K562 (cell line): Measurements from ENCODE around the gene MLXIPL. TPM values are rescaled to one million over a fixed set of nuclear protein-coding genes. Genes with fewer than 3 reads are reported as not detected.

Source experiments
- ARID1B ChIP-seq: fragments of 450-650 bp; IDR thresholded peaks from 2 replicates; pipeline ENCODE4 v1.6.1; 2016; ENCODE audit warnings: antibody characterized with exemption, mild to moderate bottlenecking, inconsistent platforms
- ATF1 ChIP-seq, 2 experiments: fragments of 450-650 bp in 1 of 2; IDR thresholded peaks; 2 replicates each; pipeline ENCODE4 v1.6.1; 2016; ENCODE audit warnings: missing compliant biosample characterization in 1 of 2, missing genetic modification characterization in 1 of 2
- ATF7 ChIP-seq: fragments of 450-650 bp; IDR thresholded peaks from 2 replicates; pipeline ENCODE4 v1.7.1; 2014; ENCODE audit warnings: mild to moderate bottlenecking, moderate library complexity
- BMI1 ChIP-seq: fragments of 150-350 bp; IDR thresholded peaks from 2 replicates; pipeline ENCODE4 v1.6.1; 2014; ENCODE audit warnings: low read length
- BRD4 ChIP-seq: fragments of 200-600 bp; sonication (generic); IDR thresholded peaks from 2 replicates; pipeline ENCODE4 v1.6.1; 2017; ENCODE audit warnings: inconsistent platforms
- BRD9 ChIP-seq: fragments of 450-650 bp; IDR thresholded peaks from 2 replicates; pipeline ENCODE4 v1.6.1; 2018; ENCODE audit warnings: low read depth; ENCODE audit not compliant: partially characterized antibody
- FOXM1 ChIP-seq, 2 experiments: fragments of 450-650 bp in 1 of 2; sonication (generic) in 1 of 2; formaldehyde crosslinking in 1 of 2; IDR thresholded peaks; 2 replicates each; pipeline versions ENCODE4 v1.6.1 to v1.9.0; 2017 to 2022; ENCODE audit warnings: low read depth in 2 of 2, mild to moderate bottlenecking in 2 of 2, missing genetic modification reagents in 1 of 2, moderate library complexity in 1 of 2
- HDAC1 ChIP-seq, 2 experiments: fragments of 450-650 bp; IDR thresholded peaks; 2 replicates each; pipeline ENCODE4 v1.6.1; 2016 to 2017; ENCODE audit warnings: inconsistent platforms in 1 of 2, mild to moderate bottlenecking in 1 of 2, moderate library complexity in 1 of 2
- HMG20B ChIP-seq: fragments of 250-450 bp; sonication (Bioruptor Pico); IDR thresholded peaks from 2 replicates; pipeline ENCODE4 v1.5.0; 2021; ENCODE audit warnings: mild to moderate bottlenecking
- IFI16 ChIP-seq: fragments of 250-450 bp; sonication (Bioruptor Pico); IDR thresholded peaks from 2 replicates; pipeline ENCODE4 v2.1.2; 2022; ENCODE audit warnings: mild to moderate bottlenecking, inconsistent platforms
- JUN ChIP-seq, 2 experiments: sonication (generic) in 1 of 2; formaldehyde crosslinking in 1 of 2; IDR thresholded peaks; 2 replicates each; pipeline versions ENCODE4 v1.6.1 to v1.8.0; 2012 to 2022; ENCODE audit warnings: borderline replicate concordance in 2 of 2, mild to moderate bottlenecking in 2 of 2, improper control_type of control experiment in 1 of 2, low read depth in 1 of 2, low read length in 1 of 2, missing genetic modification reagents in 1 of 2
- KLF16 ChIP-seq: IDR thresholded peaks from 2 replicates; pipeline ENCODE4 v1.6.1; 2016; ENCODE audit warnings: antibody characterized with exemption
- MXI1 ChIP-seq: IDR thresholded peaks from 2 replicates; pipeline ENCODE4 v1.6.1; 2011; ENCODE audit warnings: low read depth, mild to moderate bottlenecking, improper control_type of control experiment, low read length
- PYGO2 ChIP-seq: fragments of 450-650 bp; IDR thresholded peaks from 2 replicates; pipeline ENCODE4 v1.6.1; 2016; ENCODE audit warnings: mild to moderate bottlenecking, missing genetic modification characterization, moderate library complexity, missing compliant biosample characterization
- RFX1 ChIP-seq: fragments of 450-650 bp; IDR thresholded peaks from 2 replicates; pipeline ENCODE4 v1.6.1; 2016; ENCODE audit warnings: mild to moderate bottlenecking, moderate library complexity
- SAFB2 ChIP-seq: fragments of 200-400 bp; formaldehyde crosslinking; IDR thresholded peaks from 2 replicates; pipeline ENCODE4 v1.6.1; 2018; ENCODE audit warnings: borderline replicate concordance, low read length, low read depth, moderate library complexity; ENCODE audit not compliant: severe bottlenecking
- SMARCB1 ChIP-seq: IDR thresholded peaks from 2 replicates; pipeline ENCODE4 v1.6.1; 2011; ENCODE audit warnings: improper control_type of control experiment, low read depth; ENCODE audit not compliant: insufficient read length
- SREBF1 ChIP-seq: fragments of 150-350 bp; IDR thresholded peaks from 2 replicates; pipeline ENCODE4 v1.6.1; 2014; ENCODE audit warnings: antibody characterized with exemption, low read depth, low read length, borderline replicate concordance
- SRF ChIP-seq, 2 experiments: fragments of 250-450, 450-650 bp in 1 of 2; sonication (Bioruptor Pico) in 1 of 2; sonication (generic) in 1 of 2; formaldehyde crosslinking; IDR thresholded peaks; 2 replicates each; pipeline versions ENCODE4 v1.5.0 to v1.5.1; 2020 to 2022; ENCODE audit warnings: mild to moderate bottlenecking in 1 of 2, missing genetic modification reagents in 1 of 2
- SRSF9 ChIP-seq: fragments of 200-400 bp; formaldehyde crosslinking; IDR thresholded peaks from 2 replicates; pipeline ENCODE4 v1.6.1; 2017; ENCODE audit warnings: low read depth, low read length, borderline replicate concordance
- XRCC5 ChIP-seq: fragments of 200-400 bp; formaldehyde crosslinking; IDR thresholded peaks from 2 replicates; pipeline ENCODE4 v1.6.1; 2017; ENCODE audit warnings: low read depth, mild to moderate bottlenecking, low read length
- ZNF140 ChIP-seq: fragments of 250-450 bp; sonication (Bioruptor Pico); IDR thresholded peaks from 2 replicates; pipeline ENCODE4 v1.8.0; 2021; ENCODE audit warnings: moderate library complexity, mild to moderate bottlenecking, inconsistent platforms
- ZNF253 ChIP-seq: fragments of 250-450 bp; sonication (Bioruptor Pico); conservative IDR thresholded peaks from 2 replicates; pipeline ENCODE4 v1.6.1; 2021; ENCODE audit warnings: mild to moderate bottlenecking
- ZNF76 ChIP-seq: fragments of 250-450 bp; sonication (Bioruptor Pico); IDR thresholded peaks from 2 replicates; pipeline ENCODE4 v1.4.0; 2020; ENCODE audit warnings: mild to moderate bottlenecking, moderate library complexity, borderline replicate concordance
- polyA plus RNA-seq, 8 experiments: library from polyadenylated mRNA; depleted of rRNA in 4 of 8; stranded (reverse) in 5 of 8; unstranded in 3 of 8; fragments of >200 nt; fragmentation: Nextera tagmentation in 2 of 8; fragmentation: Illumina TruSeq in 1 of 8; extraction: Ambion mirVana in 2 of 8; extraction: Trizol in 1 of 8; gene quantifications; 2 replicates each; pipeline versions ENCODE4 v1.2.1 to v1.2.3, GENCODE V29; 2011 to 2014; ENCODE audit warnings: inconsistent platforms in 1 of 8, missing spikeins in 1 of 8
- total RNA-seq, 7 experiments: library from RNA; depleted of rRNA in 6 of 7; stranded (reverse); fragments of >200 nt in 6 of 7; fragmentation: Illumina TruSeq in 2 of 7; extraction: Trizol in 2 of 7; gene quantifications; 2 replicates each; pipeline versions ENCODE4 v1.2.1 to v1.2.3, GENCODE V29; 2011 to 2021; ENCODE audit warnings: low replicate concordance in 1 of 7
- TF ChIP-seq, protein P1 (sequence below): fragments of 450-650 bp; conservative IDR thresholded peaks from 2 replicates; pipeline ENCODE4 v1.6.1; 2016; ENCODE audit warnings: missing genetic modification characterization, low read depth, mild to moderate bottlenecking, control low read depth, missing compliant biosample characterization
- TF ChIP-seq, protein P2 (sequence below): sonication (generic); formaldehyde crosslinking; IDR thresholded peaks from 2 replicates; pipeline ENCODE4 v1.8.1; 2023; ENCODE audit warnings: mild to moderate bottlenecking, missing genetic modification reagents

Gene MLXIPL
- total and polyA plus RNA-seq, 9 of the 15 experiments (the other 6 are each of a cell fraction or from before 2014, with no cell fraction given) = 0.11 to 18.4 (median 1.4) TPM

DNA sequence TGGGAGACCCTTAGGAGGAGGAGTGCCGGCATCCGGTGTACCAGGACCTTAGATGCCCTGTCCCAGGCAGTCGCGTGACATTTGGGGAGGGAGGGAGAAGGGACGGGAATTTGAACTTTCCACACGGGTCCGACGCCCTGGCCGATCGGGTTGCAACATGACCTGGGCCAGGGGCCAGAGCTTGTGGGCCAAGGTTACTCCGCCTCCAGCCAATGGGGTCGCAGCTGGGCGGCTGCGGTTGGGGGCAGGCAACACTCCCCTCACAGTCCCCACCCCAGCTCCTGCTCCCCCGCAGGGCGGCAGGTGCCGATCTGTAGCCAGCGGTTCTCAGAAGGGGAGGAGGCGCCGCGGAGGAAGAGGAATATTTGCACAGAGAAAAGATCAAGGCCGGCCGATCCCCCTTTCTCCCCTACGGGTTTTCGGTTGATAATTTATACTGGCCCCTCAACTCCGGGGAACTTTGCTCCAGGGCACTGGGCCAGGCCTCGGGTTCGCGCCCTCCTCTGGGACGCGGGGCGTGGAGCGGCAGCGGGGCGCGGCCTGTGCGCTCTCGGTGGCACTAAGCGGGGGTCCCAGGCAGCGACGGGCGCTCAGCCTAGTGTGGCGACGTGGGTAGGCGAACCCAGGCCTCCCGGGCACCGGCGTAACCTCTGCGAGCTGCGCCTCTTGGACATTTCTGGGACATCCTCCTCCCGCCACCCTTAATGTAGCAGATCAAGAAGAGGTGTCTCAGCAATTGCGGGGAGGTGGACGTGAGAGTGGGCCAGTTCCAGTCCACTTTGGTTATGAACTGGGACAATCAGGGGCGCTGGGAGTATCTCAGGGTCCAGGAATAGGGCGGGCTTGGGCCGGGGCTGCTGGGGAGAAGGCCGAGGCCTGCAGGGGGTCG lies 1.2 kb downstream of the MLXIPL start (continued):
- TF ChIP-seq SAFB2 (no peak), MXI1 (no peak), ATF7 (peak; percentile 25; the same call in 1 of the 2 replicates), ZNF140 (CRISPR knock-in tag) (no peak), JUN (IDR thresholded peaks at IDR 0.05; ENCODE audit: borderline replicate concordance, low read depth, low read length) (no peak), JUN (CRISPR knock-in tag; IDR thresholded peaks at IDR 0.05; ENCODE audit: borderline replicate concordance) (no peak), ZNF76 (CRISPR knock-in tag) (no peak), SMARCB1 (no peak), PYGO2 (no peak), BRD4 (no peak), FOXM1 (IDR thresholded peaks at IDR 0.05; ENCODE audit: low read depth) (no peak), FOXM1 (CRISPR knock-in tag; IDR thresholded peaks at IDR 0.05; ENCODE audit: low read depth) (no peak), KLF16 (peak; percentile 84), HDAC1 (IDR thresholded peaks at IDR 0.05) (0 out of 4 replicates have a peak, but pooled peaks of 1 of the 2 experiments have one; percentile 11), XRCC5 (no peak), RFX1 (no peak), IFI16 (no peak), BRD9 (no peak), ARID1B (peak; percentile 64), ZNF253 (CRISPR knock-in tag) (no peak), SRF (CRISPR knock-in tag; IDR thresholded peaks at IDR 0.05) (peak in 1 of 2 experiments; percentile 43; a peak in 1 of 4 replicates), BMI1 (no peak), HMG20B (no peak), ATF1 (CRISPR knock-in tag; IDR thresholded peaks at IDR 0.05) (no peak), ATF1 (tag; IDR thresholded peaks at IDR 0.05) (peak; percentile 22; the same call in 1 of the 2 replicates), SRSF9 (no peak), SREBF1 (no peak; the same call in 1 of the 2 replicates)
- TF ChIP-seq, protein P1, sequence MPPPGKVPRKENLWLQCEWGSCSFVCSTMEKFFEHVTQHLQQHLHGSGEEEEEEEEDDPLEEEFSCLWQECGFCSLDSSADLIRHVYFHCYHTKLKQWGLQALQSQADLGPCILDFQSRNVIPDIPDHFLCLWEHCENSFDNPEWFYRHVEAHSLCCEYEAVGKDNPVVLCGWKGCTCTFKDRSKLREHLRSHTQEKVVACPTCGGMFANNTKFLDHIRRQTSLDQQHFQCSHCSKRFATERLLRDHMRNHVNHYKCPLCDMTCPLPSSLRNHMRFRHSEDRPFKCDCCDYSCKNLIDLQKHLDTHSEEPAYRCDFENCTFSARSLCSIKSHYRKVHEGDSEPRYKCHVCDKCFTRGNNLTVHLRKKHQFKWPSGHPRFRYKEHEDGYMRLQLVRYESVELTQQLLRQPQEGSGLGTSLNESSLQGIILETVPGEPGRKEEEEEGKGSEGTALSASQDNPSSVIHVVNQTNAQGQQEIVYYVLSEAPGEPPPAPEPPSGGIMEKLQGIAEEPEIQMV (tag) = no peak
- TF ChIP-seq, protein P2, sequence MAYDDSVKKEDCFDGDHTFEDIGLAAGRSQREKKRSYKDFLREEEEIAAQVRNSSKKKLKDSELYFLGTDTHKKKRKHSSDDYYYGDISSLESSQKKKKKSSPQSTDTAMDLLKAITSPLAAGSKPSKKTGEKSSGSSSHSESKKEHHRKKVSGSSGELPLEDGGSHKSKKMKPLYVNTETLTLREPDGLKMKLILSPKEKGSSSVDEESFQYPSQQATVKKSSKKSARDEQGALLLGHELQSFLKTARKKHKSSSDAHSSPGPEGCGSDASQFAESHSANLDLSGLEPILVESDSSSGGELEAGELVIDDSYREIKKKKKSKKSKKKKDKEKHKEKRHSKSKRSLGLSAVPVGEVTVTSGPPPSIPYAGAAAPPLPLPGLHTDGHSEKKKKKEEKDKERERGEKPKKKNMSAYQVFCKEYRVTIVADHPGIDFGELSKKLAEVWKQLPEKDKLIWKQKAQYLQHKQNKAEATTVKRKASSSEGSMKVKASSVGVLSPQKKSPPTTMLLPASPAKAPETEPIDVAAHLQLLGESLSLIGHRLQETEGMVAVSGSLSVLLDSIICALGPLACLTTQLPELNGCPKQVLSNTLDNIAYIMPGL (CRISPR knock-in tag) = no peak
